MM.1S (cell line): ENCODE results near the gene FAM219B.

Experiments
- DNase-seq: peaks from one replicate; pipeline ENCODE4 v3.0.0-alpha.2; 2015
- H2AFZ ChIP-seq: fragments of 300-600 bp; sonication (generic); 2 replicates; pipeline ENCODE4 v1.6.0; 2016; ENCODE audit warnings: antibody characterized with exemption, low read length
- H3F3A ChIP-seq: fragments of 300-600 bp; sonication (generic); 2 replicates; pipeline ENCODE4 v1.6.1; 2016; ENCODE audit warnings: mild to moderate bottlenecking, antibody characterized with exemption, low read length, moderate library complexity, mixed read lengths; ENCODE audit not compliant: insufficient read depth
- H3K27ac ChIP-seq: fragments of 300-600 bp; sonication (generic); 2 replicates; pipeline ENCODE4 v1.5.1; 2016; ENCODE audit warnings: mild to moderate bottlenecking, low read length
- H3K27me3 ChIP-seq: fragments of 300-600 bp; sonication (generic); replicated peaks from 2 replicates; pipeline ENCODE4 v1.6.0; 2016; ENCODE audit warnings: low read length; ENCODE audit not compliant: insufficient read depth
- H3K36me3 ChIP-seq: fragments of 300-600 bp; sonication (generic); replicated peaks from 2 replicates; pipeline ENCODE4 v1.6.1; 2016; ENCODE audit warnings: mild to moderate bottlenecking, low read length, mixed read lengths; ENCODE audit not compliant: insufficient read depth
- H3K4me1 ChIP-seq: fragments of 300-600 bp; sonication (generic); 2 replicates; pipeline ENCODE4 v1.6.1; 2016; ENCODE audit warnings: low read length, mixed read lengths
- H3K4me2 ChIP-seq: fragments of 300-600 bp; sonication (generic); 2 replicates; pipeline ENCODE4 v1.6.0; 2016; ENCODE audit warnings: low read depth, low read length
- H3K4me3 ChIP-seq: fragments of 300-600 bp; sonication (generic); 2 replicates; pipeline ENCODE4 v1.5.1; 2016; ENCODE audit warnings: low read length, mixed read lengths
- H3K79me2 ChIP-seq: fragments of 300-600 bp; sonication (generic); 2 replicates; pipeline ENCODE4 v1.6.1; 2016; ENCODE audit warnings: mixed run types, low read length, mixed read lengths
- H3K9ac ChIP-seq: fragments of 300-600 bp; sonication (generic); 2 replicates; pipeline ENCODE4 v1.6.1; 2016; ENCODE audit warnings: low read length, mixed read lengths
- H3K9me2 ChIP-seq: fragments of 300-600 bp; sonication (generic); replicated peaks from 2 replicates; pipeline ENCODE4 v1.6.1; 2016; ENCODE audit warnings: mild to moderate bottlenecking, low read length, mixed read lengths; ENCODE audit not compliant: insufficient read depth
- H3K9me3 ChIP-seq: fragments of 300-600 bp; sonication (generic); replicated peaks from 2 replicates; pipeline ENCODE4 v1.6.1; 2016; ENCODE audit warnings: mild to moderate bottlenecking, low read length, mixed read lengths; ENCODE audit not compliant: insufficient read depth
- H4K20me1 ChIP-seq: fragments of 300-600 bp; sonication (generic); 2 replicates; pipeline ENCODE4 v1.6.1; 2016; ENCODE audit warnings: mild to moderate bottlenecking, low read length, moderate library complexity, mixed read lengths; ENCODE audit not compliant: insufficient read depth
- EZH2 ChIP-seq: fragments of 300-600 bp; sonication (generic); optimal IDR thresholded peaks from 2 replicates; pipeline ENCODE3; 2017; ENCODE audit warnings: low read depth, mild to moderate bottlenecking, antibody characterized with exemption, low read length, mixed read lengths
- EZH2phosphoT487 ChIP-seq: fragments of 300-600 bp; sonication (generic); IDR thresholded peaks from 2 replicates; pipeline ENCODE4 v1.6.1; 2018; ENCODE audit warnings: antibody characterized with exemption, low read length
- TF ChIP-seq, protein P1 (sequence below): fragments of 300-600 bp; sonication (generic); IDR thresholded peaks from 2 replicates; pipeline ENCODE4 v1.5.1; 2016; ENCODE audit warnings: antibody characterized with exemption, low read length, mixed read lengths

Gene FAM219B

DNA sequence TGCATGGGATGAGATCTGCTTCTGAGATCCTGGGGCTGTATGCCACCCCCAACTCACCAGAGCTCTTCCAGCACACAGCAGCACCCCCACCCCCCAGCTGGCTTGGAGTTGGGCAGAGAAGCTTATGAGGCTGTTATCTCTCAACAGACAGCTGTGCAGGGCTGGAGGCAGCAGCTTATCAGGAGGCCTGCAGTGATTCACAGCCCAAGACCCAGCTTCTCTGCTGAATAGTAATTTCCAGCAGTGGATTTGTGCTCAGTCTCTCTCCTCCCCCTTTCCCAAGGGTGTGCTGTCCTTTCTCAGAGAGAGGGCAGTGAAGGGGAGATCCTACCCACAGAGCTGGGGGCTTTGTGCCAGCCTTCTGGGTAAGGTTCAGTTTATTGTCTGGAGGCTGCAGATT, 47.9 kb upstream of the FAM219B start:
- Histone ChIP-seq H3K36me3 (no peaks in the 10 kb centered on the region), H4K20me1 (no peaks in the 10 kb centered on the region), H3K9me2 (no peaks in the 10 kb centered on the region), H3K27ac (no peak overlapping the region), H3K27me3 (no peaks in the 10 kb centered on the region), H2AFZ (no peak overlapping the region), H3K4me2 (no peak overlapping the region), H3F3A (no peaks in the 10 kb centered on the region), H3K79me2 (peaks cover 17% of the 10 kb centered on the region), H3K4me1 (peaks cover 7% of the 10 kb centered on the region), H3K9ac (no peak overlapping the region), H3K9me3 (no peaks in the 10 kb centered on the region), H3K4me3 (no peak overlapping the region)
- TF ChIP-seq EZH2 (no peak), EZH2phosphoT487 (no peak)
- TF ChIP-seq, protein P1, sequence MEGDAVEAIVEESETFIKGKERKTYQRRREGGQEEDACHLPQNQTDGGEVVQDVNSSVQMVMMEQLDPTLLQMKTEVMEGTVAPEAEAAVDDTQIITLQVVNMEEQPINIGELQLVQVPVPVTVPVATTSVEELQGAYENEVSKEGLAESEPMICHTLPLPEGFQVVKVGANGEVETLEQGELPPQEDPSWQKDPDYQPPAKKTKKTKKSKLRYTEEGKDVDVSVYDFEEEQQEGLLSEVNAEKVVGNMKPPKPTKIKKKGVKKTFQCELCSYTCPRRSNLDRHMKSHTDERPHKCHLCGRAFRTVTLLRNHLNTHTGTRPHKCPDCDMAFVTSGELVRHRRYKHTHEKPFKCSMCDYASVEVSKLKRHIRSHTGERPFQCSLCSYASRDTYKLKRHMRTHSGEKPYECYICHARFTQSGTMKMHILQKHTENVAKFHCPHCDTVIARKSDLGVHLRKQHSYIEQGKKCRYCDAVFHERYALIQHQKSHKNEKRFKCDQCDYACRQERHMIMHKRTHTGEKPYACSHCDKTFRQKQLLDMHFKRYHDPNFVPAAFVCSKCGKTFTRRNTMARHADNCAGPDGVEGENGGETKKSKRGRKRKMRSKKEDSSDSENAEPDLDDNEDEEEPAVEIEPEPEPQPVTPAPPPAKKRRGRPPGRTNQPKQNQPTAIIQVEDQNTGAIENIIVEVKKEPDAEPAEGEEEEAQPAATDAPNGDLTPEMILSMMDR: no peak
- no peak for DNase-seq

DNA sequence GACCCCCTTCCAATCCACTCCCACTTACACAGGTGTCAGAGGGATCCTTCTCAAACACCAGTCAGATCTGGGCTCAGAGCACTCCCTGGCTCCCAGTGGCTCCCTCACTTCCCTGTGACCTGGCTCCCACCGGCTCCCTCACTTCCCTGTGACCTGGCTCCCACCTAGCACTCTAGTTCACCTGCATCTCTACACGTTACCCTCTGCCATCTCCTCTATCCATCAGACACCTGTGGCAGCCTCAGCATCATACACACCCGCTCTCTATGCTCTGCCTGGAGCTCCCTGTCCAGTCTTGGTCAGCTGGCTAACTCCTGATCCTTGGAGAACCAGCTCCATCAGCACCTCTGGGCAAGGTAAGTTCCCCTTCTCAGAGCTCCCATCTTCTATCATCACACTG, 44.4 kb upstream of the FAM219B start:
- Histone ChIP-seq H3K27ac (no peak overlapping the region), H4K20me1 (no peaks in the 10 kb centered on the region), H3K4me1 (peaks cover 6% of the 10 kb centered on the region), H2AFZ (no peak overlapping the region), H3F3A (no peaks in the 10 kb centered on the region), H3K27me3 (no peaks in the 10 kb centered on the region), H3K4me2 (no peak overlapping the region), H3K9me3 (no peaks in the 10 kb centered on the region), H3K36me3 (no peaks in the 10 kb centered on the region), H3K4me3 (no peak overlapping the region), H3K9ac (no peak overlapping the region), H3K9me2 (no peaks in the 10 kb centered on the region), H3K79me2 (peaks cover 14% of the 10 kb centered on the region)
- no peak for DNase-seq
- TF ChIP-seq EZH2 (no peak), EZH2phosphoT487 (no peak)
- TF ChIP-seq, protein P1: no peak

DNA sequence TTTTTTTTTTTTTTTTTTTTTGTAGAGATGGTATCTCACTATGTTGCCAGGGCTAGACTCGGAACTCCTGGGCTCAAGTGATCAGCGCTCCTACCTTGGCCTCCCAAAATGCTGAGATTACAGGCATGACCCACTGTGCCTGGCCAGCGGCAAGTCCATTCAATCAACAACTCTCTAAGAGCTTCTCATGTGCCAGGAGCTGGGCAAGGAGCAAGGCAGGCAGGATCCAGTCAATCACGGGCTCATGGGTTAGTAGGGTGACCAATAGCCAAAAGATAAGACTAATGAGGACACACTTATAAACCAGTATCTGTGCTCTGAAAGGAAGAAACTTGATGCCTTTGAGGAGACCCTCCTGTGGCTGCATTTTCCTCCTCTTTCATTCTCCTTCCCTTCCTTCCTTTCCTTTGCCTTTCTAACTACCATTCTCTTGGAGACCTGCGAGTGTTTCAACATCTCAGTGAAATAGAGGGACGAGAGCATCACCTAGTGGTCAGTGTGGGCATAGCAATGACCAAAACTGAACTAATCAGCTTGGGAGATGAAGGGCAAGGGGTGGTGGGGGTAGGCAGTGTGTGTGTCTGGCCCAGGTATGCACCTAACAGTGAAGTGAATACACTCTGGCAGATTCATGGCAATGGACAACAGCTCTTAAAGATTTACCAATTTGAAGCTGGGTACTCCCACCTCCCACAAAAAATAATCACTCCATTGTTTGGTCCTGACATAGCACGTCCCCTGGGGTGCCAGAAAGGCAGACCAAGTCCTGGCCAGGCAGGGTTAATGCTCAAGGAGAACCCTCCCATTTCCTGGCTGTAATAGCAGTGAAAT, 43.6 kb upstream of the FAM219B start:
- Histone ChIP-seq H3K9me2 (no peaks in the 10 kb centered on the region), H4K20me1 (no peaks in the 10 kb centered on the region), H3K4me3 (no peak overlapping the region), H3K9ac (no peak overlapping the region), H2AFZ (no peak overlapping the region), H3K36me3 (no peaks in the 10 kb centered on the region), H3K79me2 (peaks cover 7% of the 10 kb centered on the region), H3K9me3 (no peaks in the 10 kb centered on the region), H3K27ac (no peak overlapping the region), H3K27me3 (no peaks in the 10 kb centered on the region), H3F3A (no peaks in the 10 kb centered on the region), H3K4me2 (no peak overlapping the region), H3K4me1 (no peaks in the 10 kb centered on the region; the same call in 1 of the 2 replicates)
- TF ChIP-seq EZH2phosphoT487: no peak
- TF ChIP-seq, protein P1: peak; percentile 99
- peak; percentile 73 for DNase-seq
